H7 (cell line): ENCODE measurements around the gene SCTR. TPM values are rescaled to one million over a fixed set of nuclear protein-coding genes. Genes with fewer than 3 reads are reported as not detected.
A peak's percentile ranks its signal among the peaks of the same experiment; 100 is the strongest.

Experiments used
- DNase-seq: peaks from one replicate; pipeline ENCODE4 v3.0.0; 2012
- H3K27me3 ChIP-seq: 2 replicates; pipeline ENCODE4 v1.6.0; 2011; ENCODE audit warnings: mild to moderate bottlenecking, low read length; ENCODE audit not compliant: control insufficient read depth, insufficient read depth
- H3K36me3 ChIP-seq: replicated peaks from 2 replicates; pipeline ENCODE4 v1.5.1; 2011; ENCODE audit warnings: low read length; ENCODE audit not compliant: control insufficient read depth, insufficient read depth
- H3K4me3 ChIP-seq: 2 replicates; pipeline ENCODE4 v1.5.1; 2011; ENCODE audit warnings: low read depth, mild to moderate bottlenecking, control low read depth, low read length, moderate library complexity; ENCODE audit not compliant: insufficient read depth
- total RNA-seq: library from RNA; depleted of rRNA; stranded (reverse); fragments of >200 nt; shearing (Covaris generic); gene quantifications from 2 replicates; pipeline ENCODE4 v1.2.3, GENCODE V29; 2014

SCTR gene
- total RNA-seq, 1 experiment from 2014 or later, result not detected

DNA sequence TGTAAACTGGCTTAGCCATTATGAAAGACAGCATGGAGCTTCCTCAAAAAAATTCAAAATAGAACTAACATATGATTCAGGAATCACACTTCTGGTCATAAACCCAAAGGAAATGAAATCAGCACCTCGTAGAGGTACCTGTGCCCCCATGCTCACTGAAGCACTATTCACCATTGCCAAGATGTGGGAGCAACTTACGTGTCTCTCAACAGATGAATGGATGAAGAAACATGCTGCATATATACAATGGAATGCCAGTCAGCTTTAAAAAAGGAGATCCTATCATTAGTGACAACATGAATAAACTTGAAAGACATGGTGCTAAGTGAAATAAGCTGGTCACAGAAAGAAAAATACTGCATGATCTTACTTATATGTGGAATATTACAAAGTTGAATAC lies 8.2 kb downstream of the SCTR start:
- no peak for DNase-seq
- Histone ChIP-seq H3K36me3 (no peaks in the 10 kb centered on the region), H3K27me3 (no peaks in the 10 kb centered on the region; the same call in 1 of the 2 replicates), H3K4me3 (no peak overlapping the region)

GRCh38 chr2:119513832-119514231 lies 10.5 kb downstream of the SCTR start:
- H3K27me3 ChIP-seq, result no peaks in the 10 kb centered on the region
- DNase-seq, result no peak
- H3K4me3 ChIP-seq, result no peak overlapping the region
- no peaks in the 10 kb centered on the region for H3K36me3 ChIP-seq

DNA sequence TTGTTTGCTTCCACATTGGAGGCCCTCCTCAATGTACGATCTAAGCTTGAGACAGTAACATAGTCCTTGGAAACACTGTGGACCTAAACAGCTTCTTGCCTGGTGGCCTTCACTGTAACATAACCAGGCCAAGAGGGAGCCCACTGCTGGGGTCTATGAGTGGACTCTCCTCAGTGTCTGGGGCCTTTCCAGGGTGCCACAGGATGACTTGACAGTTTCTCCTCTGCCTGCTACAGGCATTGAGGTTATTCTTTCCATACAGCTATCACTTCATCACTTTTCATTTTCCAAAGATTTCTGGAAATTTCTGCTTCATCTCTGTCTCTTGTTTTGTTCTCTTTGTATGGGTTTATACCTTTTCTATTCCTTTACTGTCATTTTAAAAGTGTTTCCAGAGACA lies 11.3 kb downstream of the SCTR start:
- no peak for DNase-seq
- no peaks in the 10 kb centered on the region for H3K36me3 ChIP-seq
- no peaks in the 10 kb centered on the region for H3K27me3 ChIP-seq
- no peak overlapping the region for H3K4me3 ChIP-seq

DNA sequence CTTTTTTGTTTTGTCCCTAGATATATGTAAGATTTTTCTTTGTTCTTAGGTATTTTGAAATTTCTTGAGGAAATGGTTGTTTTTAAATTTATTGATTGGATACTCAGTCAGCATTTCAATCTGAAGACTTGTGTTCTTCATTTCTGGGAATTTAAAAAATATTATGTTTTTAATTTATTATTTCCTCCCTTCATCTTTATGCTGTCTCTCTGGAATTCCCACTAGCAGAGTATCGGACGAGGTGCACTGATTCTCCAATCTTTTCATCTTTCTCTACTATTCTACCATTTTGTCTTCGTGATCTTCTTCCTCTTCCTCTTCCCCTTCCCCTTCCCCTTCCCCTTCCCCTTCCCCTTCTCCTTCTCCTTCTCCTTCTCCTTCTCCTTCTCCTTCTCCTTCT lies 12.3 kb downstream of the SCTR start:
- no peaks in the 10 kb centered on the region for H3K27me3 ChIP-seq
- H3K36me3 ChIP-seq, result no peaks in the 10 kb centered on the region
- no peak overlapping the region for H3K4me3 ChIP-seq
- DNase-seq, result no peak

GRCh38 chr2:119508756-119509155 lies 15.5 kb downstream of the SCTR start:
- Histone ChIP-seq H3K4me3 (no peak overlapping the region), H3K36me3 (no peaks in the 10 kb centered on the region), H3K27me3 (no peaks in the 10 kb centered on the region)
- DNase-seq, result no peak

GRCh38 chr2:119496682-119497081 lies 27.6 kb downstream of the SCTR start:
- Histone ChIP-seq H3K27me3 (no peaks in the 10 kb centered on the region), H3K4me3 (no peak overlapping the region), H3K36me3 (no peaks in the 10 kb centered on the region)
- DNase-seq, result no peak

- DNase-seq, result no peak
- H3K36me3 ChIP-seq, result no peaks in the 10 kb centered on the region
- no peak overlapping the region for H3K4me3 ChIP-seq
- no peaks in the 10 kb centered on the region for H3K27me3 ChIP-seq
Measured at GRCh38 chr2:119495948-119496347, 28.3 kb downstream of the SCTR start.

- Histone ChIP-seq H3K4me3 (no peak overlapping the region), H3K36me3 (no peaks in the 10 kb centered on the region), H3K27me3 (no peaks in the 10 kb centered on the region)
- DNase-seq, result no peak
Measured at GRCh38 chr2:119494163-119494790, 30.0 kb downstream of the SCTR start.

DNA sequence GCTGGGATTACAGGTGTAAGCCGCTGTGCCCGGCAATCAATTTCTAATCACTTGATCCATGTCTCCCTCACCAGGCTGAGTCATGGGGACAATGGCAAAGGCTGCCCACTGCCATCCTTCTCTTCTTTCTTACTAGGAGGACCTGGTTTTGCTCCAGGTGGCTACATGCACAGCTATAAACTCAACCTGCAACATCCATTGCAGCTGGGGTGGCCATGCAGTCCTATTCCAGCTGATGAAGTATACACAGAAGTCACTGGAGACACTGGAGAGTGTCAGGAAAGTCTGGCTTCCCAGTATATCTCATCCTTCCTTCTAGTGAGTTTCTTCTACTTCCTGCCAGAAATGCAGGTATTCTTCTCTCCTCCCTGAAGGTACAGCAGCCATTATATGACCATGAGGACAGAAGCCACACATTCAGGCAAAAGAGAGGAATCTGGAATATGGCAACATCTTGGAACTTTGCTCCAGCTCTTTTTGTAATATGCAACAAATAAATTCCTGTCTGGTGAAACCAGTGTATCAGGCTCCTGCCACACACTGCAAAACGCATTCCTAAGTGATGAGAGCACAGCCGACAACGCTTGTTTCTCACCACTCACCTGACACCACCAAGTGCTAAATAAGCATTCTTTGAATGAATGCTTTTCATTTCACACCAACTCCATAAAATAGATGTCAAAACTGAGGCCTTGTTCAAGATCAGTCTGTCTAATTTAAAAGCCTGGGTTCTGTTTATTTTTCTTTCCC lies 32.3 kb downstream of the SCTR start:
- H3K4me3 ChIP-seq, result no peak overlapping the region
- DNase-seq, result peak; percentile 51
- no peaks in the 10 kb centered on the region for H3K36me3 ChIP-seq
- H3K27me3 ChIP-seq, result no peaks in the 10 kb centered on the region

- no peak for DNase-seq
Measured at GRCh38 chr2:119490653-119491195, 33.6 kb downstream of the SCTR start.

DNA sequence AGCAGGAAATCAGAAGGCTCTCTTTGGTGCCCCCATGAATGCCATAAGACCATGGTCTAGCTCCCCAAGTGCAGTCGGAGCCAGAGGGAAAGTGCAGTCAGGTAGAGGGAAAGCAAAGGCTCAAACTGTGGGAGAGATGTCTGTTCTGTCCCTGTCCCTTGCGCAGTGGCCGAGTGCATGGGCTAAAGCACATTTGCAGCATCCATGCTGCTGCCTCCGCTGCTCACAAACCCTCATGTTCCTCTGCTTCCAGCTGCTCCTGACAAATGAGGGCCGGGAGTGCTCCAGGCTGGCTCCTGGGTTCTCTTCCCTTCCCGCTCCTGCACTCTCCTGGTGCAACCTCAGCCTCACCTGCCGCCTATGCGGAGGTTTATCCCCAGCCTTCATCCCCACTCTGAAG lies 34.2 kb downstream of the SCTR start:
- no peak for DNase-seq
- Histone ChIP-seq H3K36me3 (no peaks in the 10 kb centered on the region), H3K4me3 (no peak overlapping the region), H3K27me3 (no peaks in the 10 kb centered on the region)

More at GRCh38 chr2:119490653-119491195, 33.6 kb downstream of the SCTR start:
- H3K4me3 ChIP-seq, result no peak overlapping the region
- no peaks in the 10 kb centered on the region for H3K36me3 ChIP-seq
- no peaks in the 10 kb centered on the region for H3K27me3 ChIP-seq

- Histone ChIP-seq H3K36me3 (no peaks in the 10 kb centered on the region), H3K4me3 (no peak overlapping the region), H3K27me3 (no peaks in the 10 kb centered on the region)
- no peak for DNase-seq
Measured at GRCh38 chr2:119489232-119489952, 34.9 kb downstream of the SCTR start.

GRCh38 chr2:119488245-119489214 lies 35.8 kb downstream of the SCTR start:
- Histone ChIP-seq H3K27me3 (no peaks in the 10 kb centered on the region), H3K36me3 (no peaks in the 10 kb centered on the region), H3K4me3 (no peak overlapping the region)
- DNase-seq, result peak; percentile 47
